ENCODE results near the gene HMBS. TPM values are rescaled to one million over a fixed set of nuclear protein-coding genes. Genes with fewer than 3 reads are reported as not detected.

HMBS gene
- total RNA-seq, 1 experiment from 2014 or later = 9.3 TPM

DNA sequence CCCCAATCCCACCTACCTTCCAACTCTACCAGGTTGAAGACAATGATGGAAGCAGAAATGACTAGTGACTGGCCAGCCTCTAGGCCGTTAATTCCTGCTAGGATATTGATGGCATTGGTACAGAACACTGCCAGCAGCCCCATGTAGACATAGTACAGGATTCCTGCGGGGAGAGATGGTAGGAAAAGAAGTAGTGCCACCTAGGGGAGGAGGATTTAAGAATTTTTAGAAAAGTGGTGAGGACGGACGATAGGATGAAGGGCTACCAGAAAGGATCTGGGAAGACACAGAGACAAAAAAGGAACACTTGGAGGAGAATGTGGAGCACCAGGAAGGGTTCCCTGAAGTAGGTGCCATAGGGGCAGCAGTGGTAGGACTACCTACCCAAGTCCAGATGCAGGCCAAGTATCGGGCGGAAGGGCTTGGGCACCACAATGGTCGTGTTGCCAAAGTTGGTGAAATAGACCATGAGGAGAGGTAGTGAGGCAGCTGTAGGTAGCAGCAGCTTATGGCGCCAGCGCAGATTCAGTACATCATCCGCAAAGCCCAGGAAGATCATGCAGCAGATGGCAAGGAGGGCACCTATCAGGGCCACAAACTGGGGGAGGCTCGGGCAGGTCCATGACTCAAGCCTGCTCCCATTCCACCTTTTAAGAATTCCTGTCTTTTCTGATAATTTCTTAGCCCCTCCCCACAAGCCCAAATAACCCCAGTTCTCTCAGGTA, 15.7 kb downstream of the HMBS start:
- no TSS peak for BruUV-seq (replicated peaks)
- peak overlapping the region; percentile 83 for H2AFZ ChIP-seq (ENCODE audit: low read length)
- TF ChIP-seq EZH2 (IDR thresholded peaks at IDR 0.05; ENCODE audit: low read length, unreplicated experiment) = no peak
- TF ChIP-seq, protein P1, sequence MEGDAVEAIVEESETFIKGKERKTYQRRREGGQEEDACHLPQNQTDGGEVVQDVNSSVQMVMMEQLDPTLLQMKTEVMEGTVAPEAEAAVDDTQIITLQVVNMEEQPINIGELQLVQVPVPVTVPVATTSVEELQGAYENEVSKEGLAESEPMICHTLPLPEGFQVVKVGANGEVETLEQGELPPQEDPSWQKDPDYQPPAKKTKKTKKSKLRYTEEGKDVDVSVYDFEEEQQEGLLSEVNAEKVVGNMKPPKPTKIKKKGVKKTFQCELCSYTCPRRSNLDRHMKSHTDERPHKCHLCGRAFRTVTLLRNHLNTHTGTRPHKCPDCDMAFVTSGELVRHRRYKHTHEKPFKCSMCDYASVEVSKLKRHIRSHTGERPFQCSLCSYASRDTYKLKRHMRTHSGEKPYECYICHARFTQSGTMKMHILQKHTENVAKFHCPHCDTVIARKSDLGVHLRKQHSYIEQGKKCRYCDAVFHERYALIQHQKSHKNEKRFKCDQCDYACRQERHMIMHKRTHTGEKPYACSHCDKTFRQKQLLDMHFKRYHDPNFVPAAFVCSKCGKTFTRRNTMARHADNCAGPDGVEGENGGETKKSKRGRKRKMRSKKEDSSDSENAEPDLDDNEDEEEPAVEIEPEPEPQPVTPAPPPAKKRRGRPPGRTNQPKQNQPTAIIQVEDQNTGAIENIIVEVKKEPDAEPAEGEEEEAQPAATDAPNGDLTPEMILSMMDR (conservative IDR thresholded peaks at IDR 0.05; ENCODE audit: low read depth, low read length) = peak; percentile 92

DNA sequence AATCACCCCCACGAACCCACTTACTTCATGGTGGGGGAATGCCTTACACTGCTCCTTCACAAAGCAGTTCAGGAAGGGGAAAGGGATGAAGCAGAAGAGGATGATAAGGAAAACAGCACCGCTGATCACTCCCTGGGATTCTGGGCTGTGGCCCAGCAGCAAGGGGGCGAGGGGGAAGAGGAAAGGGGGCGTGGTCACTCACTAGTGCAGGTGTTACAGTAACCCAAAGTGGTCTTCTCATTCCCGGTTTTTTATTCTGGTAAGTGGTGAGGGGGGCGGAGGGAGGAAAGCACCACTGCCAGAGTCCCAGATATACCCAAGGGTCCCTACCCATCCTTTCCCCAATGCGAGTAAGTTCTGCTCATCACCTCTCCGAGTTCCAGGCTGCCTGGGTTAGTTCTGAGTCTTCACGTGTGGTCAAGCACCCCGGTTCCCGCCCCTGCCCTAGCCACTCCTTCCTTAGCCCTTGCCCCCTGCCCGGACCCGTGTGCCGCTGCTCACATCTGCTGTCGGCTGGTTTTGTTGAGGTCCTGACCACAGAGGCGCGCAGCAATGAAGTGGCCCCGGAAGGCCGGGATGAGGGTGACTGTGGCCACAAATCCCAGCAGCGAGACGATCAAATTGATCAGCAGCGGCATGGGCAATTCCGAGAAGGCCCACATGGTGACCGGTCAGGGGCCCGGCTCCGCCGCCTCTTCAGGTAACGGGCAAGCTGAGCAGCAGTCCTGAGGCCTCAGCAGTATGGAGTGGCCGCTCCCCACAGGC, 16.5 kb downstream of the HMBS start:
- Histone ChIP-seq H3K27me3 (ENCODE audit: low read length) (no peaks in the 10 kb centered on the region), H3K36me3 (ENCODE audit: low read depth, low read length) (peaks cover 24% of the 10 kb centered on the region), H3K79me2 (ENCODE audit: low read length) (peaks cover 37% of the 10 kb centered on the region), H3F3A (ENCODE audit: low read length, unreplicated experiment) (no peaks in the 10 kb centered on the region), H2AFZ (ENCODE audit: low read length) (peak overlapping the region; percentile 83), H3K4me1 (ENCODE audit: insufficient read depth, low read length) (peaks cover 18% of the 10 kb centered on the region), H3K4me3 (ENCODE audit: low read length) (peak overlapping the region; percentile 89), H3K9me3 (ENCODE audit: low read length) (no peaks in the 10 kb centered on the region), H3K4me2 (ENCODE audit: low read length) (peak overlapping the region; percentile 96), H4K20me1 (ENCODE audit: low read length) (no peaks in the 10 kb centered on the region), H3K27ac (ENCODE audit: low read length) (peak overlapping the region; percentile 84), H3K9ac (ENCODE audit: low read length) (peak overlapping the region; percentile 84), H3K9me2 (replicated peaks; ENCODE audit: low read length) (no peaks in the 10 kb centered on the region)
- no peak for DNase-seq
- peak; percentile 21 for ATAC-seq
- POLR2A ChIA-PET (ENCODE audit: unreplicated experiment) = interaction anchor here (0.5 to 1.4 kb wide), 7 partner anchors 16 to 422 kb away, joined by 3 to 18 read pairs (median 7); partner anchors contain the start of genes ABCG4, C1QTNF5, HINFP and HMBS
- BruUV-seq (replicated peaks) = TSS peak; percentile 63
- intact Hi-C loops (cut with micrococcal nuclease) = loop anchor here (2.0 kb wide), 2 partner anchors 16 to 20 kb away; partner anchors contain the start of genes HINFP and HMBS
- CTCF ChIA-PET = interaction anchor here (0.6 to 1.7 kb wide), 5 partner anchors 20 to 662 kb away, joined by 4 to 10 read pairs (median 8); partner anchors contain the start of genes HINFP and HYOU1
- TF ChIP-seq, protein P1 (conservative IDR thresholded peaks at IDR 0.05; ENCODE audit: low read depth, low read length) = no peak
- TF ChIP-seq EZH2 (IDR thresholded peaks at IDR 0.05; ENCODE audit: low read length, unreplicated experiment) (no peak), EZH2phosphoT487 (IDR thresholded peaks at IDR 0.05; ENCODE audit: borderline replicate concordance, low read length) (no peak)

More for the DNA sequence above, 15.7 kb downstream of the HMBS start:
- ChIA-PET CTCF (no interaction called here), POLR2A (ENCODE audit: unreplicated experiment) (no interaction called here)
- Histone ChIP-seq H3K4me3 (ENCODE audit: low read length) (peak overlapping the region; percentile 89), H3K9ac (ENCODE audit: low read length) (peak overlapping the region; percentile 84), H3K36me3 (ENCODE audit: low read depth, low read length) (peaks cover 24% of the 10 kb centered on the region), H3K27me3 (ENCODE audit: low read length) (no peaks in the 10 kb centered on the region), H3K27ac (ENCODE audit: low read length) (0 out of 2 replicates have a peak overlapping the region, but pooled peaks have one; percentile 84), H3K9me2 (replicated peaks; ENCODE audit: low read length) (no peaks in the 10 kb centered on the region), H3K9me3 (ENCODE audit: low read length) (no peaks in the 10 kb centered on the region), H3K4me1 (ENCODE audit: insufficient read depth, low read length) (peaks cover 23% of the 10 kb centered on the region), H4K20me1 (ENCODE audit: low read length) (no peaks in the 10 kb centered on the region), H3K4me2 (ENCODE audit: low read length) (peak overlapping the region; percentile 96), H3F3A (ENCODE audit: low read length, unreplicated experiment) (no peaks in the 10 kb centered on the region), H3K79me2 (ENCODE audit: low read length) (peaks cover 37% of the 10 kb centered on the region)
- ATAC-seq (0 out of 2 replicates have a peak, but pooled peaks have one; percentile 1), DNase-seq (peak; percentile 76)
- intact Hi-C loops (cut with micrococcal nuclease) = loop anchor here (2.0 kb wide), 2 partner anchors 16 to 20 kb away; partner anchors contain the start of genes HINFP and HMBS
